Esophagus squamous epithelium (tissue), 5 donors: ENCODE measurements around the gene GEMIN7. TPM values are rescaled to one million over a fixed set of nuclear protein-coding genes. Genes with fewer than 3 reads are reported as not detected.

Source experiments
- DNase-seq: peaks from one replicate; lab custom pipeline; 2025; lab: John Stamatoyannopoulos, UW
- H3K27ac ChIP-seq, 4 donors: fragments of 200-600 bp; sonication (generic); one replicate each; pipeline ENCODE4 v1.5.1; 2016 to 2019; ENCODE audit warnings: mild to moderate bottlenecking in 1 of 4
- H3K27me3 ChIP-seq, 4 donors: fragments of 200-600 bp; sonication (generic); 1 replicate in 3 of 4; 2 replicates in 1 of 4; pipeline versions ENCODE4 v1.5.1 to v1.6.0; 2017 to 2021; ENCODE audit warnings: antibody characterized with exemption in 1 of 4
- H3K36me3 ChIP-seq, 3 donors: fragments of 200-600 bp; sonication (generic); one replicate each; pipeline ENCODE4 v1.5.1; 2016 to 2019
- H3K4me1 ChIP-seq, 3 donors: fragments of 200-600 bp; sonication (generic); one replicate each; pipeline ENCODE4 v1.5.1; 2017 to 2019
- H3K4me3 ChIP-seq, 4 donors: fragments of 200-600 bp; sonication (generic); 1 replicate in 3 of 4; 2 replicates in 1 of 4; pipeline ENCODE4 v1.5.1; 2016 to 2019; ENCODE audit warnings: mild to moderate bottlenecking in 2 of 4, moderate library complexity in 1 of 4
- H3K9me3 ChIP-seq, 3 donors: fragments of 200-600 bp; sonication (generic); one replicate each; pipeline ENCODE4 v1.5.1; 2016 to 2019
- POLR2A ChIP-seq, 4 donors: fragments of 450-650 bp; IDR thresholded peaks; one replicate each; pipeline ENCODE4 v1.6.1; 2017; ENCODE audit warnings: antibody characterized with exemption in 4 of 4, mild to moderate bottlenecking in 4 of 4, moderate library complexity in 3 of 4
- WGBS, 2 donors: methylation state at CpG; one replicate each; pipeline ENCODE4 v1.1.5; 2018; 5-methylcytosine and 5-hydroxymethylcytosine counted together
- intact Hi-C: fragments of 100-400 bp; cut with DNase I; formaldehyde crosslinking; loops from one replicate; pipeline ENCODE4 v1.15.0; 2022
- total RNA-seq, 4 donors: library from RNA; depleted of rRNA; stranded (reverse); fragments of >200 nt; gene quantifications; one replicate each; pipeline ENCODE4 v1.1.0, GENCODE V29; 2016
- TF ChIP-seq, protein P1 (sequence below), 6 experiments: fragments of 450-650 bp in 4 of 6; fragments of 200-600 bp in 2 of 6; sonication (generic) in 2 of 6; IDR thresholded peaks; one replicate each; pipeline ENCODE4 v1.5.1; 2016 to 2019; ENCODE audit warnings: antibody characterized with exemption in 6 of 6, mild to moderate bottlenecking in 4 of 6, moderate library complexity in 4 of 6
- donor health status: DM: yes; HTN: yes; CAD: no.

GEMIN7 gene, protein sequence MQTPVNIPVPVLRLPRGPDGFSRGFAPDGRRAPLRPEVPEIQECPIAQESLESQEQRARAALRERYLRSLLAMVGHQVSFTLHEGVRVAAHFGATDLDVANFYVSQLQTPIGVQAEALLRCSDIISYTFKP
- 10 to 100 TPM; 22.3 to 28.0 (median 25.4) TPM for total RNA-seq

DNA sequence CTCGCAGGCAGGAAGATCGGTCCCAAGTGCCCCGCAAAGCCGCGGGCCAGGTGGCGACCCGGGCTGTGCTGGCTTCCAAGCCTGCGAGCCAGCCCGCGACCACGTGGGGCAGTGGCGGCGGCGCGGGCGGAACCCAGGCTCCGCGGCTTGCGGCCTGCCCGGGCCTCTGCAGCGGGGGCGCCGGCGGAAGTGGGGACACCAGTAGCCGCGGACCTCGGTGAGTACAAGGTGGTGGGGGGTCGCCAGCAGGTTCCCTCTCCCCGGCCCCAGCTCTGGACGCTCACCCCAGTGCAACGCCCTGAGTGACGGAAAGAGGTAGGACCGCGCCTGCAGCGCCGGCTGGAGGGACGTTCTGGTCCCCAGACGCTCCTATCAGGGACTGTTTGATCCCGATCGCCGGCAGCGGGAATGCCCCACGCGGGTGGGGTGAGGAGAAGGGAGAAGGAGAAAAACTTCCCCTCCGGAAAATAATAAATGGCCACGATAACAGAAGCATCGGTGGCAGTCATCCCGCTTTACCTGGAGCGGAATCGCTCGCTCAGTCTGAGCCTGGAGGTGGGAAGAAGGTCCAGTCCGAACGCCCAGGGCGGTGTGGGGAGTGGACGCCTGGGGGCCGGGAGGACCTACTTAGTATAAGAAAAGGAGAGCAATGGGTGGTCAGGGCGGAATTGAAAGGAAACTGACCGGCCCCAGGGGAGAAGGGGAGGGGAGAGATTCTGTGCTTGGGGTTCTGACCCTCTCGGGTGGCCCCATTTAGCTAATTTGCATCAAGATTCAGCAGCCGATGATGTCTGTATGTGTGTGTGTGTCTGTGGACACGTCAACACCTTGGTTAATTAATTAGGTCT, at the start of gene GEMIN7:
GEMIN7 (plus strand) TSS at position 198 of the 848 bp plus-strand sequence. CDS start 10,855 bp downstream, outside the sequence.
- H3K27ac ChIP-seq = peak within 1 kb of the TSS; percentile 67 to 83 (median 80)
- no peak for DNase-seq
- peaks cover 36 to 62% (median 38%) of the 10 kb centered on the region in 3 donors for H3K4me1 ChIP-seq

DNA sequence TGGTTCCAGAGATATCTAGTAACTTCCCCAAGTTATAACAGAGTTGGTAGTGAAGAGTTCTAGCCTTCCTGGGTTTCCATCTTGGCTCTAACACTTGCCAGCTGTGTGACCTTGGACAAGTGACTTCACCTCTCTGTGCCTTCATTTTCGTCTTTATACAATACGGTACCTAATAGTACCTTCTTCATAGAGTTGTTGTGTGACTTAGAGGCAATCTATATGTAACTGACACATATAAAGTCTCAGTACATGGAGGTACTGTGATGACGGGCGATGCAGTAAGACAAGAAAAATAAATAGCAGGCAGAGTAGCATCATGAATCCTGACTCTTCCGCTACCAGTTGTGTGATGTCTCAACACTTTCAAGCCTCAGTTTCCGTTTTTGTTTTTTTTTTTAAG, 48.2 kb upstream of the GEMIN7 start:
- 89 to 99% methylated on average over 6 of the region's 6 CpGs for WGBS, 2 donors
- Histone ChIP-seq H3K36me3 (peaks cover 3 to 84% (median 13%) of the 10 kb centered on the region in 3 donors), H3K27ac (no peak overlapping the region), H3K4me3 (no peak overlapping the region), H3K9me3 (no peaks in the 10 kb centered on the region), H3K4me1 (no peaks in the 10 kb centered on the region), H3K27me3 (no peaks in the 10 kb centered on the region)
- intact Hi-C loops = no loop called here
- DNase-seq = no peak
- TF ChIP-seq, protein P1, sequence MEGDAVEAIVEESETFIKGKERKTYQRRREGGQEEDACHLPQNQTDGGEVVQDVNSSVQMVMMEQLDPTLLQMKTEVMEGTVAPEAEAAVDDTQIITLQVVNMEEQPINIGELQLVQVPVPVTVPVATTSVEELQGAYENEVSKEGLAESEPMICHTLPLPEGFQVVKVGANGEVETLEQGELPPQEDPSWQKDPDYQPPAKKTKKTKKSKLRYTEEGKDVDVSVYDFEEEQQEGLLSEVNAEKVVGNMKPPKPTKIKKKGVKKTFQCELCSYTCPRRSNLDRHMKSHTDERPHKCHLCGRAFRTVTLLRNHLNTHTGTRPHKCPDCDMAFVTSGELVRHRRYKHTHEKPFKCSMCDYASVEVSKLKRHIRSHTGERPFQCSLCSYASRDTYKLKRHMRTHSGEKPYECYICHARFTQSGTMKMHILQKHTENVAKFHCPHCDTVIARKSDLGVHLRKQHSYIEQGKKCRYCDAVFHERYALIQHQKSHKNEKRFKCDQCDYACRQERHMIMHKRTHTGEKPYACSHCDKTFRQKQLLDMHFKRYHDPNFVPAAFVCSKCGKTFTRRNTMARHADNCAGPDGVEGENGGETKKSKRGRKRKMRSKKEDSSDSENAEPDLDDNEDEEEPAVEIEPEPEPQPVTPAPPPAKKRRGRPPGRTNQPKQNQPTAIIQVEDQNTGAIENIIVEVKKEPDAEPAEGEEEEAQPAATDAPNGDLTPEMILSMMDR (IDR thresholded peaks at IDR 0.05) = no peak
- no peak for TF ChIP-seq POLR2A (IDR thresholded peaks at IDR 0.05)

More for the DNA sequence above, at the start of gene GEMIN7:
- intact Hi-C loops = no loop called here
- H3K9me3 ChIP-seq = no peaks in the 10 kb centered on the region
- H3K27me3 ChIP-seq = no peaks in the 10 kb centered on the region
- H3K36me3 ChIP-seq = peaks cover 6 to 34% (median 8%) of the 10 kb centered on the region in 3 donors
- TF ChIP-seq POLR2A (IDR thresholded peaks at IDR 0.05) = peak in 2 of 4 donors; percentile 28 to 30
- TF ChIP-seq, protein P1 (IDR thresholded peaks at IDR 0.05) = peak in 4 of 6 experiments; percentile 14 to 41 (median 20)
- H3K4me3 ChIP-seq = peak within 1 kb of the TSS; percentile 54 to 92 (median 63)
- 0 to 1% methylated on average over 20 to 28 of the region's 61 CpGs for WGBS, 2 donors

GRCh38 chr19:45032421-45032820, 46.6 kb upstream of the GEMIN7 start:
- no peaks in the 10 kb centered on the region for H3K4me1 ChIP-seq
- DNase-seq = no peak
- no peak for TF ChIP-seq POLR2A (IDR thresholded peaks at IDR 0.05)
- TF ChIP-seq, protein P1 (IDR thresholded peaks at IDR 0.05) = no peak
- no peak overlapping the region for H3K27ac ChIP-seq
- WGBS, 2 donors = 90 to 96% methylated on average over 3 to 18 of the region's 18 CpGs
- intact Hi-C loops = no loop called here
- no peaks in the 10 kb centered on the region for H3K27me3 ChIP-seq
- no peaks in the 10 kb centered on the region for H3K9me3 ChIP-seq
- peaks cover 3 to 90% (median 13%) of the 10 kb centered on the region in 3 donors for H3K36me3 ChIP-seq
- H3K4me3 ChIP-seq = no peak overlapping the region

DNA sequence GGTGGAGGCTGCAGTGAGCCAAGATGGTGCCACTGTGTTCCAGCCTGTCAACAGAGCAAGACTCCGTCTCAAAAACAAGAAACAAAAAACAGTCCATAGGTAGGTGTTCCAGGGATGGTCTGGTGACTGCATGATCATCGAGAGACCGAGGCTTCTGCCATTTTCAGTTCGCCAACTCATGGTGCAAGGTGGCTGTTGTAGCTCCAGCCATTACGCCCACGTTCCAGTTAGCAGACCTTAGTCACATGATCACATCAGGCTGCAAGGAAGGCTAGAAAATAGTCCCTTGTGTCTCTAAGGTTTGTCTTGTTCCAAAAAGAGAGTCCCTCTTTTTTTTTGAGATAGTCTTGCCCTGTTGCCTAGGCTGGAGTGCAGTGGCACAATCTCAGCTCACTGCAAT, 43.3 kb upstream of the GEMIN7 start:
- peaks cover 18 to 23% (median 18%) of the 10 kb centered on the region in 3 donors for H3K4me1 ChIP-seq
- intact Hi-C loops = no loop called here
- no peak overlapping the region for H3K4me3 ChIP-seq
- WGBS, 2 donors = 97 to 98% methylated on average over 6 of the region's 6 CpGs
- TF ChIP-seq POLR2A (IDR thresholded peaks at IDR 0.05) = no peak
- TF ChIP-seq, protein P1 (IDR thresholded peaks at IDR 0.05) = no peak
- no peak overlapping the region for H3K27ac ChIP-seq
- no peaks in the 10 kb centered on the region for H3K9me3 ChIP-seq
- no peak for DNase-seq
- H3K27me3 ChIP-seq = no peaks in the 10 kb centered on the region
- H3K36me3 ChIP-seq = peaks cover 7 to 70% (median 12%) of the 10 kb centered on the region in 3 donors
